ENCODE data around the gene ATRNL1.
A peak's percentile ranks its signal among the peaks of the same experiment; 100 is the strongest.

ATRNL1 gene

GRCh38 chr10:115638246-115638645 is 545.1 kb downstream of the ATRNL1 start:
- no CpG with 5 or more reads among the region's 1 CpG for WGBS, 2 donors (ENCODE audit: extremely low coverage in 2 of 2, insufficient read length in 2 of 2, insufficient replicate concordance in 1 of 2)
- H3K4ac ChIP-seq (ENCODE audit: low read length): no peak overlapping the region
- no peak overlapping the region for H3K18ac ChIP-seq (ENCODE audit: low read length)
- no peak overlapping the region for H2BK120ac ChIP-seq (ENCODE audit: low read depth, low read length)
- no peak overlapping the region for H2BK5ac ChIP-seq (ENCODE audit: low read length)
- no peak overlapping the region for H3K23ac ChIP-seq (ENCODE audit: low read depth, low read length, poor library complexity)
- no peak overlapping the region for H3K9ac ChIP-seq (ENCODE audit: low read depth, low read length, poor library complexity)
- H3K4me1 ChIP-seq (ENCODE audit: control insufficient read depth in 2 of 2, insufficient read depth in 1 of 2, low read depth in 1 of 2, low read length in 2 of 2): no peaks in the 10 kb centered on the region
- no peaks in the 10 kb centered on the region for H3K79me1 ChIP-seq (ENCODE audit: low read depth, low read length)
- H2BK12ac ChIP-seq (ENCODE audit: low read length): no peak overlapping the region
- H4K8ac ChIP-seq (ENCODE audit: low read depth, low read length): no peak overlapping the region
- H3K9me3 ChIP-seq (replicated peaks in 1 of 2; ENCODE audit: control insufficient read depth in 2 of 2, insufficient read depth in 1 of 2, low read depth in 1 of 2, low read length in 2 of 2): no peaks in the 10 kb centered on the region
- H2AK5ac ChIP-seq (ENCODE audit: low read depth, low read length): no peak overlapping the region
- no peak overlapping the region for H2AFZ ChIP-seq (ENCODE audit: low read length)
- no peak overlapping the region for H3K14ac ChIP-seq (ENCODE audit: low read length)
- no peak overlapping the region for H2BK15ac ChIP-seq (ENCODE audit: low read length)
- H3K4me3 ChIP-seq (ENCODE audit: low read length in 2 of 2): no peak overlapping the region
- DNase-seq (ENCODE audit: low spot score): no peak
- H3K36me3 ChIP-seq (replicated peaks in 1 of 2; ENCODE audit: control insufficient read depth in 2 of 2, insufficient read depth in 2 of 2, low read length in 2 of 2): no peaks in the 10 kb centered on the region
- H3K27me3 ChIP-seq (ENCODE audit: control insufficient read depth in 3 of 3, insufficient read depth in 3 of 3, low read depth in 1 of 3, low read length in 3 of 3): no peaks in the 10 kb centered on the region
- H3K4me2 ChIP-seq (ENCODE audit: insufficient read depth, low read length, poor library complexity, severe bottlenecking): no peak overlapping the region
- no peak overlapping the region for H4K91ac ChIP-seq (ENCODE audit: low read depth, low read length, poor library complexity)
- H3K27ac ChIP-seq (replicated peaks; ENCODE audit: low read length): no peak overlapping the region

- WGBS, 2 donors (ENCODE audit: extremely low coverage in 2 of 2, insufficient read length in 2 of 2, insufficient replicate concordance in 1 of 2): no CpG with 5 or more reads among the region's 3 CpGs
- no peak overlapping the region for H2BK5ac ChIP-seq (ENCODE audit: low read length)
These were observed 556.1 kb downstream of the ATRNL1 start for GRCh38 chr10:115649217-115649616.

DNA sequence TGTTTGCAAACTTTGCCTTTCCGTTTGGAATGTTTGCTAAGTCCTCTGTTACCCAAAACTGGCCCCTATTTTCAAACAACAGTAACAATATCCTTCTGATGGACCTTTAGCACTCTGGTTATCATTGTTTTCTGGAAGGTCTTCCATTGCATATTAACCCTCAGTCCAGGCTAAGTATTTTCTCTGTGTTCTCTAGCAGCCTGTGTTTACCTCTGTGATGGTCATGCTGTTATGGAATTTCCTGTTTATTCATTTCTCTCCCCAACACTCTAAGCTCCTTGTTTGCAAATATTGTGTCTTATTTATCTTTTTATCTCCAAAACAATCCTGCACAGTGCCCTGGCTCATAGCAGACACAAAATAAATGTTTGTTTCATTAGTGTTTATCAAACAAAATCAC is 560.3 kb downstream of the ATRNL1 start:
- Histone ChIP-seq H3K23ac (ENCODE audit: low read depth, low read length, poor library complexity) (no peak overlapping the region), H3K18ac (ENCODE audit: low read length) (no peak overlapping the region), H3K9ac (ENCODE audit: low read depth, low read length, poor library complexity) (no peak overlapping the region), H3K14ac (ENCODE audit: low read length) (no peak overlapping the region), H3K27ac (replicated peaks; ENCODE audit: low read length) (no peak overlapping the region), H2BK120ac (ENCODE audit: low read depth, low read length) (no peak overlapping the region), H2AFZ (ENCODE audit: low read length) (peak overlapping the region; percentile 18), H3K4ac (ENCODE audit: low read length) (no peak overlapping the region), H2BK15ac (ENCODE audit: low read length) (no peak overlapping the region), H2BK12ac (ENCODE audit: low read length) (no peak overlapping the region), H4K91ac (ENCODE audit: low read depth, low read length, poor library complexity) (no peak overlapping the region), H3K9me3 (replicated peaks in 1 of 2; ENCODE audit: control insufficient read depth in 2 of 2, insufficient read depth in 1 of 2, low read depth in 1 of 2, low read length in 2 of 2) (no peaks in the 10 kb centered on the region), H3K36me3 (replicated peaks in 1 of 2; ENCODE audit: control insufficient read depth in 2 of 2, insufficient read depth in 2 of 2, low read length in 2 of 2) (no peaks in the 10 kb centered on the region), H3K79me1 (ENCODE audit: low read depth, low read length) (no peaks in the 10 kb centered on the region), H3K4me2 (ENCODE audit: insufficient read depth, low read length, poor library complexity, severe bottlenecking) (no peak overlapping the region), H3K4me3 (ENCODE audit: low read length in 2 of 2) (no peak overlapping the region), H3K4me1 (ENCODE audit: control insufficient read depth in 2 of 2, insufficient read depth in 1 of 2, low read depth in 1 of 2, low read length in 2 of 2) (peaks cover 0 to 3% of the 10 kb centered on the region in 2 donors), H2BK5ac (ENCODE audit: low read length) (no peak overlapping the region), H3K27me3 (ENCODE audit: control insufficient read depth in 3 of 3, insufficient read depth in 3 of 3, low read depth in 1 of 3, low read length in 3 of 3) (no peaks in the 10 kb centered on the region), H2AK5ac (ENCODE audit: low read depth, low read length) (no peak overlapping the region), H4K8ac (ENCODE audit: low read depth, low read length) (no peak overlapping the region)
- no CpG with 5 or more reads among the region's 1 CpG for WGBS, 2 donors (ENCODE audit: extremely low coverage in 2 of 2, insufficient read length in 2 of 2, insufficient replicate concordance in 1 of 2)
- DNase-seq (ENCODE audit: low spot score): no peak

More at GRCh38 chr10:115649217-115649616, 556.1 kb downstream of the ATRNL1 start:
- Histone ChIP-seq H3K79me1 (ENCODE audit: low read depth, low read length) (no peaks in the 10 kb centered on the region), H4K91ac (ENCODE audit: low read depth, low read length, poor library complexity) (no peak overlapping the region), H2BK120ac (ENCODE audit: low read depth, low read length) (no peak overlapping the region), H3K27ac (replicated peaks; ENCODE audit: low read length) (no peak overlapping the region), H3K36me3 (replicated peaks in 1 of 2; ENCODE audit: control insufficient read depth in 2 of 2, insufficient read depth in 2 of 2, low read length in 2 of 2) (no peaks in the 10 kb centered on the region), H3K4me3 (ENCODE audit: low read length in 2 of 2) (no peak overlapping the region), H3K9me3 (replicated peaks in 1 of 2; ENCODE audit: control insufficient read depth in 2 of 2, insufficient read depth in 1 of 2, low read depth in 1 of 2, low read length in 2 of 2) (no peaks in the 10 kb centered on the region), H2BK12ac (ENCODE audit: low read length) (no peak overlapping the region), H3K27me3 (ENCODE audit: control insufficient read depth in 3 of 3, insufficient read depth in 3 of 3, low read depth in 1 of 3, low read length in 3 of 3) (no peaks in the 10 kb centered on the region), H3K14ac (ENCODE audit: low read length) (no peak overlapping the region), H3K9ac (ENCODE audit: low read depth, low read length, poor library complexity) (no peak overlapping the region), H3K4me1 (ENCODE audit: control insufficient read depth in 2 of 2, insufficient read depth in 1 of 2, low read depth in 1 of 2, low read length in 2 of 2) (peaks cover 0 to 3% of the 10 kb centered on the region in 2 donors), H4K8ac (ENCODE audit: low read depth, low read length) (no peak overlapping the region), H2AK5ac (ENCODE audit: low read depth, low read length) (no peak overlapping the region), H3K18ac (ENCODE audit: low read length) (no peak overlapping the region), H2AFZ (ENCODE audit: low read length) (no peak overlapping the region), H3K4ac (ENCODE audit: low read length) (no peak overlapping the region), H3K23ac (ENCODE audit: low read depth, low read length, poor library complexity) (no peak overlapping the region), H3K4me2 (ENCODE audit: insufficient read depth, low read length, poor library complexity, severe bottlenecking) (no peak overlapping the region), H2BK15ac (ENCODE audit: low read length) (no peak overlapping the region)
- no peak for DNase-seq (ENCODE audit: low spot score)

DNA sequence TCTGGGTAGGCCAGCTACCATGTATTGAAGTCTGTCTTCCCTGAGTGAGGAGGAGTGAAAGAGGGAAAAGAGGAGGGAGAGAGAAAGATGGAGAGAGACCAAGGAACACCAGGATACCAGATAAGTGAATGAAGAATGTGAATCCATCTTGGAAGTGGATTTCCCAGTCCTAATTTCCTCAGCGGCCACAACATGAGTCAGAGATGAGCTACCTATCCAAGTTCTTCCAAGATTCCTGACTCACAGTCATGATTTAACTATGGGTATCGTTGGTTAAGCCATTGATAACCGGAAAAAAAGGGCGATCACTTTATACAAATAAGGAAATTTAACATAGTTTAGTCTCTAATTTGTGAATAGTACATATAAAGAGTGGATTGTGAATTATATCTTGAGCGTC is 561.8 kb downstream of the ATRNL1 start:
- Histone ChIP-seq H2BK12ac (ENCODE audit: low read length) (no peak overlapping the region), H3K36me3 (replicated peaks in 1 of 2; ENCODE audit: control insufficient read depth in 2 of 2, insufficient read depth in 2 of 2, low read length in 2 of 2) (no peaks in the 10 kb centered on the region), H2BK15ac (ENCODE audit: low read length) (no peak overlapping the region), H3K14ac (ENCODE audit: low read length) (no peak overlapping the region), H3K4ac (ENCODE audit: low read length) (no peak overlapping the region), H3K79me1 (ENCODE audit: low read depth, low read length) (no peaks in the 10 kb centered on the region), H3K27me3 (ENCODE audit: control insufficient read depth in 3 of 3, insufficient read depth in 3 of 3, low read depth in 1 of 3, low read length in 3 of 3) (no peaks in the 10 kb centered on the region), H3K23ac (ENCODE audit: low read depth, low read length, poor library complexity) (no peak overlapping the region), H3K9me3 (replicated peaks in 1 of 2; ENCODE audit: control insufficient read depth in 2 of 2, insufficient read depth in 1 of 2, low read depth in 1 of 2, low read length in 2 of 2) (no peaks in the 10 kb centered on the region), H4K91ac (ENCODE audit: low read depth, low read length, poor library complexity) (no peak overlapping the region), H3K4me2 (ENCODE audit: insufficient read depth, low read length, poor library complexity, severe bottlenecking) (no peak overlapping the region), H3K27ac (replicated peaks; ENCODE audit: low read length) (no peak overlapping the region), H3K4me3 (ENCODE audit: low read length in 2 of 2) (no peak overlapping the region), H3K18ac (ENCODE audit: low read length) (no peak overlapping the region), H3K4me1 (ENCODE audit: control insufficient read depth in 2 of 2, insufficient read depth in 1 of 2, low read depth in 1 of 2, low read length in 2 of 2) (peaks cover 0 to 3% of the 10 kb centered on the region in 2 donors), H4K8ac (ENCODE audit: low read depth, low read length) (no peak overlapping the region), H2AFZ (ENCODE audit: low read length) (no peak overlapping the region), H2BK5ac (ENCODE audit: low read length) (no peak overlapping the region), H3K9ac (ENCODE audit: low read depth, low read length, poor library complexity) (no peak overlapping the region), H2BK120ac (ENCODE audit: low read depth, low read length) (no peak overlapping the region), H2AK5ac (ENCODE audit: low read depth, low read length) (no peak overlapping the region)
- no CpG with 5 or more reads among the region's 5 CpGs for WGBS, 2 donors (ENCODE audit: extremely low coverage in 2 of 2, insufficient read length in 2 of 2, insufficient replicate concordance in 1 of 2)
- DNase-seq (ENCODE audit: low spot score): no peak

Measured in neuronal stem cell (in vitro differentiated cells).